Right lobe of liver (tissue), 4 donors: ENCODE data around the gene SSTR3.

Source experiments
- CTCF ChIP-seq, 4 donors: fragments of 200-600 bp in 3 of 4; fragments of 450-650 bp in 1 of 4; IDR thresholded peaks; one replicate each; pipeline versions ENCODE4 v1.5.1 to v1.8.0; 2016 to 2022; ENCODE audit warnings: antibody characterized with exemption in 4 of 4, mild to moderate bottlenecking in 2 of 4
- POLR2A ChIP-seq: fragments of 450-650 bp; IDR thresholded peaks from one replicate; pipeline ENCODE4 v1.6.1; 2017; ENCODE audit warnings: antibody characterized with exemption, mild to moderate bottlenecking
- donor health status: DM: no; HTN: no; CAD: no.
- donor health status: DM: no; HTN: no; CAD: no.
- donor health status: DM: no; HTN: yes; CAD: no.

GRCh38 chr22:37254209-37254866, 42.1 kb upstream of the SSTR3 start:
- no peak for TF ChIP-seq CTCF (IDR thresholded peaks at IDR 0.05)
- no peak for TF ChIP-seq POLR2A
